Vagina (tissue), 2 donors: Measurements from ENCODE around the gene PSAPL1.

Experiments used
- POLR2A ChIP-seq, 2 donors: fragments of 450-650 bp; IDR thresholded peaks; one replicate each; pipeline ENCODE4 v1.6.1; 2017; ENCODE audit warnings: antibody characterized with exemption in 2 of 2, mild to moderate bottlenecking in 2 of 2, moderate library complexity in 2 of 2
- POLR2AphosphoS5 ChIP-seq, 2 donors: sonication (generic); formaldehyde crosslinking; IDR thresholded peaks; one replicate each; pipeline ENCODE4 v1.9.0; 2017; ENCODE audit warnings: antibody characterized with exemption in 2 of 2, mild to moderate bottlenecking in 2 of 2, low read depth in 1 of 2; ENCODE audit not compliant: insufficient read depth in 1 of 2
- TF ChIP-seq, protein P1 (sequence below), 3 experiments: fragments of 450-650 bp in 2 of 3; fragments of 200-600 bp in 1 of 3; sonication (generic) in 1 of 3; IDR thresholded peaks; one replicate each; pipeline ENCODE4 v1.5.1; 2017 to 2019; ENCODE audit warnings: antibody characterized with exemption in 3 of 3, mild to moderate bottlenecking in 2 of 3, moderate library complexity in 2 of 3

DNA sequence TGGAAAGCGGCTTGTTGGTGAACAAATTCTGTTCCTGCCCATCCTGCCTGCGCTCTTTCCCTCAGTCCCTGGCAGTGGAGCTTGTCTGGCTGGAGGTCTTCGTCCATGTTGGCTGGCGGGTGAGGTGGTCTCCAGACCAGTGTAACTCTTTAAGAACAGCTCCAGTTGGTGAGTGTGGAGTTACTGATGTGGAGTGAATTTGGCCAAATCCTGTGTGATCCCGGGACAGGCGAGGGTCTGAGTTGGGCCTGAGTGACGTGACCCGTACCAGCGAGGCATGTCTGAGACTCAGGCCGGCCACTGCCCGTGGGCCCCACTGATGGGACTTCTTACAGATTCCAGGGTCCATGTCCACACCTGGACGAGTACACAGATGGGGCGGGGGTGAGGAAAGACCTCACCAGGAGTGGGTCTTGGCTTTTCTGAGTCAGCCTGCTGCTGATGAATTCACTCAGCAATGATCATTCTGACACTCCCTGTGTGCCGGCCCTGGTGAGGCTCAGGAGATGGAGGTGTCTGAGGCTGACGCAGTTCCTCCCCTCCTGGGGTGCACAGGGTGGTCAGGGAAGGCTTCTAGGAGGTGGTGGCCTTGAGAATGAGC, 45.5 kb downstream of the PSAPL1 start:
- TF ChIP-seq, protein P1, sequence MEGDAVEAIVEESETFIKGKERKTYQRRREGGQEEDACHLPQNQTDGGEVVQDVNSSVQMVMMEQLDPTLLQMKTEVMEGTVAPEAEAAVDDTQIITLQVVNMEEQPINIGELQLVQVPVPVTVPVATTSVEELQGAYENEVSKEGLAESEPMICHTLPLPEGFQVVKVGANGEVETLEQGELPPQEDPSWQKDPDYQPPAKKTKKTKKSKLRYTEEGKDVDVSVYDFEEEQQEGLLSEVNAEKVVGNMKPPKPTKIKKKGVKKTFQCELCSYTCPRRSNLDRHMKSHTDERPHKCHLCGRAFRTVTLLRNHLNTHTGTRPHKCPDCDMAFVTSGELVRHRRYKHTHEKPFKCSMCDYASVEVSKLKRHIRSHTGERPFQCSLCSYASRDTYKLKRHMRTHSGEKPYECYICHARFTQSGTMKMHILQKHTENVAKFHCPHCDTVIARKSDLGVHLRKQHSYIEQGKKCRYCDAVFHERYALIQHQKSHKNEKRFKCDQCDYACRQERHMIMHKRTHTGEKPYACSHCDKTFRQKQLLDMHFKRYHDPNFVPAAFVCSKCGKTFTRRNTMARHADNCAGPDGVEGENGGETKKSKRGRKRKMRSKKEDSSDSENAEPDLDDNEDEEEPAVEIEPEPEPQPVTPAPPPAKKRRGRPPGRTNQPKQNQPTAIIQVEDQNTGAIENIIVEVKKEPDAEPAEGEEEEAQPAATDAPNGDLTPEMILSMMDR (IDR thresholded peaks at IDR 0.05): no peak
- TF ChIP-seq POLR2A (IDR thresholded peaks at IDR 0.05): no peak
- TF ChIP-seq POLR2AphosphoS5 (IDR thresholded peaks at IDR 0.05; ENCODE audit: insufficient read depth in 1 of 2, low read depth in 1 of 2): no peak
